Stimulated activated CD8-positive, alpha-beta memory T cell treated with anti-CD3 and anti-CD28 coated beads, Interleukin-12 subunit alpha, Interleukin-12 subunit beta, amount 100 ng/mL, for 4 hours (primary cell): Measurements from ENCODE around the gene PRKCB.
A peak's percentile ranks its signal among the peaks of the same experiment; 100 is the strongest.

Experiments used
- DNase-seq: peaks from one replicate; pipeline ENCODE4 v3.0.0-alpha.2; 2020; ENCODE audit warnings: low read depth

PRKCB gene

GRCh38 chr16:23835390-23836077 is at the start of gene PRKCB:
Gene PRKCB, plus strand, starts transcription at chr16:23835983.
- peak; percentile 83 for DNase-seq

DNA sequence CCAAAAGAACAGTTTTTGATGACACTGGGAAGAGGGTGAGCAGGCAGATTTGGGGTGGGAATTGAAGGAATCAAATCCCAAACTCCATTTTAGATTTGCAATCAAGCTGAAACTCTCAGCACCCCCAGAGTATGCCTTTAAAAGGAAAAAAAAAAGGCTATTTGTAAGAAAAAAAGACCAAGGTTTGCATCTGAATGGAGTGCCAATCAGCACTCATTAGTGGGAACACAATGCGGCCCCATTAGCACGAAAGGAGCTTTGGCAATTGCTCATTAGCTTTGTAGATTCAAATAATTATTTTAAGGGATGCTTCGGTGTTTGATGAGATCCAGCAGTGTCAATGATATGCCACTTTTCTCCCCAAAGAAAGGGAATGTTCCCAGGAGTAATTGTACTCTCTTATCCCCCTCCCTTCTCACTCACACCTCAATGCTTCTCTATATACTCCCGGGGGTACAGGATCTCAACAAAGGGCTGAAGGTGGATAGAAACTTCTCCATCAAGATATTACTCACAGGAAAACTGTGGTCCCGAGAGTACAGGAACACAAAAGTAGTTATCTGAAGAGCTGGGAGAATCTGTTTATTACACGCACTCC is 48.7 kb upstream of the PRKCB start:
- DNase-seq = no peak

GRCh38 chr16:23788685-23789084 is 47.1 kb upstream of the PRKCB start:
- no peak for DNase-seq

- DNase-seq = no peak
Observed at GRCh38 chr16:23795378-23795777, 40.4 kb upstream of the PRKCB start.

GRCh38 chr16:23796941-23797340 is 38.8 kb upstream of the PRKCB start:
- no peak for DNase-seq

DNA sequence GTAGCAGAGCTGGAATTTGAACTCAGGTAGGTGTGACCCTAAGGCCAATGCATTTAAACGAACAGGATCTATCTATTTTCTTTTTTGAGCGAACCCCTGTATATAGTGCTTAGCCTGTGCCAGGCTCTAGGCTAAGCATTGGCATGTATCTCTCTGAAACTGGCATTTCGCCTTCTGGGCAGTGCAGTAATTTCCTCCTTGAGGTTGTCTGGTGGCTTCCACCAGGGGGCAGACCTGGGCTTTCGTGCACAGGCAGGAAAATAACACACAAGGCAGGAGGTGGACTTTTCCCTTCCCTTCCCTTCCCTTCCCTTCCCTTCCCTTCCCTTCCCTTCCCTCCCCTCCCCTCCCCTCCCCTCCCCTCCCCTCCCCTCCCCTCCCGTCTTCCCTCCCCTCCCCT is 34.4 kb upstream of the PRKCB start:
- DNase-seq = peak; percentile 52

DNA sequence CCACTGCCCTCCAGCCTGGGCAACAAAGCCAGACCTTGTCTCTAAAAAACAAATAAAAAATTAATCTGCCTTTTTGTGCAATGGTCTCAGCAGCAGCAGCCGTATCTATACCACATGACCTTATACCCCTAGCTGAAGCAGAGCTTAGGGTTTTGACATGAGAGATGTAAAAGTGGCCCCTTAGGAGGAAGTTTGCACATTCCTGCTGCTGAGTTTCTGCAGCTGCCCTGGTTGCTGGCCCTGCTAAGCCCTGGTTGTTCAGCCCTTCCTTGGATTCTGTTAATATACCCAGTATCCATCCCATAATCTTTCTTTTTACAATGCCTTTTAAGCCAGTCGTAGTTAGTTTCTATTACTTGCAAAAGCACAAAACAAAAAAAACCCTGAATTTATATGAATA is 33.0 kb upstream of the PRKCB start:
- no peak for DNase-seq

GRCh38 chr16:23803591-23804123 is 32.1 kb upstream of the PRKCB start:
- DNase-seq = peak; percentile 39

GRCh38 chr16:23807028-23807427 is 28.8 kb upstream of the PRKCB start:
- DNase-seq = no peak

DNA sequence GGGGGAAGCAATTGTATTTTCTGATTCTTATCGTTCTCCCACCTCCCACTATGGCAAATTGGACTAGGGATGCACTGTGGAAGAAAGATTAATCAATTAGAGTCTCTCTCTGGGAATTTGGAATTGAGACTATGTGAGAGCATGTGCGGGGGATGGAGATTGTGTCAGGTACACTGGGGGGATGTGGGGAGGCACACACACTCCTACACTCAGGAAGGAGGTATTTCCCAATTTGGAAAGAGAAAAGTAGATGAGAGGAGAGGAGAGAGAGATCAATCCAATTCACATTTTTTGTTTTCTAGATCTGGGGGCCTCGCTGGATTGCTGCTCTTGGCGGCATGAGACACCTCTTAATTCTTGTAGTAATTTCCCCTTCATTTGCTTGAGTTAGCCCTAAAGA is 14.3 kb upstream of the PRKCB start:
- no peak for DNase-seq

DNA sequence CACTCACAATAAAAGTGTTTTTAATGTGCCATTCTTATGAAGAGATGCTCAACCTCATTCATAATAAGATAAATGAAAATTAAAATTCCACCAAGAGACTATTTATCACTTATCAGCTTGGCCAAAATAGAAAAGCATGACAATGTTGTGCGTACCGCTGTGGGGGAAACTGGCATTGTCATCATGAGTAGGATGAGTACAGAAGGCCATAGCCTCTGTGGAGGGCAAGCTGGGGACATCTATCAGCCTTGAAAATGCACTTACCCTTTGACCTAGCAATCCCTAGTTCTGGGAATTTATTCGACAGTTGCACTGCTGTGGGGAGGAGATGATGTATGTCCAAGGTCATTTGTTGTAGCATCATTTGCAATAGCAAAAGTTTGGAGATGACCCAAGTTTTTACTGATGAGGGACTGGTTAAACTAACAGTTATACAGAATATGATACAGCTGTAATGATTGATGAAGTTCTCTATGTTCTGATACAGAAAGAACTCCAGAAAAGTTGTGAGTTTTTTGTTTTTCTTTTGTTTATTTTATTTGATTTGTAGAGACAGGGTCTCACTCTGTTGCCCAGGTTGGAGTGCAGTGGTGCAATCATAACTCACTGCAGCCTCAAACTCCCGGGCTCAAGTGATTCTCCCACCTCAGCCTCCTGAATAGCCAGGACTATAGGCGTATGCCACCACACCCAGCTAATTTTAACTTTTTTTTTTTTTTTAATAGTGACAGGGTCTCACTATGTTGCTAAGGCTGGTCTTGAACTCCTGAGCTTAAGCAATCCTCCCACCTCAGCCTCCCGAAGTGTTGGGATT is 13.7 kb upstream of the PRKCB start:
- no peak for DNase-seq

DNA sequence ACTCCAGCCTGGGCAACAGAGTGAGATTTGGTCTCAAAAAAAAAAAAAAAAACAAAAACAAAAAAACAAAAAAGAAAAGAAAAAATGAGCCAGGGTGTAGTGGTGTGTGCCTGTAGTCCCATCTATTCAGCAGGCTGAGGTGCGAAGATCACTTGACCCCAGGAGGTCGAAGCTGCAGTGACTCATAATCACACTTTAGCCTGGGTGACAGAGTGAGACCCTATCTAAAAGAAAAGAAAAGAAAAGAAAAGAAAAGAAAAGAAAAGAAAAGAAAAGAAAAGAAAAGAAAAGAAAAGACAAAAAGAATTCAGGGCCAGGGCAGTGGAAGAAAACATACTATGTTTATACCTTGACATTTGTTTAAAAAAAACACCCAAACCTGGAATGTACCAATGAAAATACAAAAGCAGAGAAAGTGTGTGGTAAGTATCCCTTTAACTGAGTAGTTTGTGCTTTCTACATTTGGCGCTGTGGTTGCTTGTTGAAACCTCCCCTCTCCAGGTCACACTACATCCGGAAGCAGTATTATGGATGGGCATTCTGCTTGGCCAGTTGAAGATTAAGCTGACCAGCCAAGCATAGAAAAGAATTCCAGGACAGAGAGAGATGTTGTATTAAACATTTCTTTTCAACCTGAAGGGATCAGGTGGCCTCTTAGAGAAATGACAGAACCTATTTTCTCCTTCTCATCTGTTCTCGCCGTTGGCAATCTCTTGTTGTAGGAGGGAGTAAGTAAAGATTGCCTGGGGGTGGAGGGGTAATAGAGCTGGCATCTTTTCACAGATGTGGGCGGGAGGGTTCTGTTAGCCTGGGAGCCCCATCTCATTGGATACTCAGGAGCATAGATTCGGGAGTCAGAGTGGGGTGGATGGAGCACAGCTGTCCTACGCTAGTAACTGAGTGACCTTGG is 12.1 kb upstream of the PRKCB start:
- no peak for DNase-seq

DNA sequence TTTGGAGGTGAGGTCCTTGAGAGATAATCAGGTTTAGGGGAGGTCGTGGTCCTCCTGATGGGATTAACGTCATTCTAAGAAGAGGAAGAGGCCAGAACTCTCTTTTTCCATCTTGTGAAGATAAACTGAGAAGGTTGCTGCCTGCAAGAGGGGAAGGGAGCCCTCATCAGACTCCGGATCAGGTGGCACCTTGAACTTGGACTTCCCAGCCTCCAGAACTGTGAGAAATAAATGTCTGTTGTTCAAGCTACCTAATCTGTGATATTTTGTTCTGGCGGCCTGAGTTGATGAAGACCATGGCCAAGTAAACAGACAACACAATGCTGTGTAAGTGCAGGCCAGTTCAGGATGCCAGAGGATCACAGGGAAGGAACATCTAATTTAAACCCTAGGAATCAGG is 10.9 kb upstream of the PRKCB start:
- DNase-seq = no peak

DNA sequence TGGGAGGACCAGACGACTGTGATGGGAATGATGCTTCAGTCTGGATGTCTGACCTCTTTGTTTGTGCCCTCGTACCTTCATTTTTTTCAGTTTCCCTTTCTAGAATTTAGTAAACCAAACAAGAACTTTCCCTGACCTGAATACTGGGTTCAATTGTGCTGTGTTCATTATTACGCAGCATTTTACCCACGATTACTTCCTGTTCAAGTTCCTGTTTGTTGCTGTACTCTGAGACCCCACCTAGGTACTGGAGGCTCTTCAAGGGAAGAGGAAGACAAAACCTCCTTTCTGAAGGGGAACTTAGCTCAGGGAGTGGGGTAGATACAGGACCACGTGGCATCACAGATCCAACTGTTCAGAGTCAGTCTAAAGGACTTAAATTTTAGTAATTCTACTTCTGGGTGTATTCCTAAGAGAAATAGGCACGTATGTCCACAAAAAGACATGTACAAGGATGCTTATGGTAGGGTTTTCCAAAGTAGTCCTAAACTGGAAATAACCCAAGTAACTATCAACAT is 9.2 kb upstream of the PRKCB start:
- DNase-seq = no peak

- DNase-seq = no peak
Observed at GRCh38 chr16:23827057-23827456, 8.7 kb upstream of the PRKCB start.

- DNase-seq = no peak
Observed at GRCh38 chr16:23829454-23829853, 6.3 kb upstream of the PRKCB start.

GRCh38 chr16:23830276-23830675 is 5.5 kb upstream of the PRKCB start:
- no peak for DNase-seq

DNA sequence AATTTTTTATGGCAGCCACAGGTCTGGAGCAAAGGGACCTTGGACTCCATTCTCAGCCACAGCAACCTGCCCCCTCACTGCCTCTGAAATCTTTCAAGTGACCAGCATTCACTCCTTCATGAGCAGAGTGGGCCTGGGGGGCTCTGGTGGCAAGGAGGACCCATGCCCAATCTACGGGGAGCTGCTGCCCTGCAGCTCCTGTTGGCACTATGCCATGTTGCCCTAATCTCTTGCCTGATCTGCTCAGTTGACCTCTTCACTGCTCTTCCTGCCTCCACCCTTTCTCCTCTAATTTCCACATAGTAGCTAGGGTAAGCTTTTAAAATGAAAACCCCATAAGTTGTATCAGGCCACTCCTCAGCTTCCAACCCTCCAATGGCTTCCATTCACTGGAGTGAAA is 2.9 kb upstream of the PRKCB start:
- no peak for DNase-seq

DNA sequence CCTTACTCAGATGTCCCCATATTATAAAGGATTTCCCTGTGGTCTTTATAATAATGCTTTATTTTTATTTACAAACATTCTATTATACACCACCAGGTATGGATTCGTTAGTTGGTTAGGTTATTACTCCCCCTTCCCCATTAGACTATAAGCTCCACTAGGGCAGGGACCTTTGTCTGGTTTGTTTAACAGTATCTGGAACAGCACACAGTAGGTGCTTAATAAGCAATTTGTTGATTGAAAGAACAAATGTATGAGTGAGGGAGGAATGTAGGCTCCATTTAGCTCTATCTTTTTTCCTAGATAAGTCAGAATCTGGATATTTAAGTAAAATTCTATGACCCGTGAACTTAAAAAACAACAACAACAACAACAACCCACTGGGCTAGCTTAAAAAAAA is 2.3 kb upstream of the PRKCB start:
- no peak for DNase-seq

- no peak for DNase-seq
Observed at GRCh38 chr16:23833960-23834685, 1.7 kb upstream of the PRKCB start.

DNA sequence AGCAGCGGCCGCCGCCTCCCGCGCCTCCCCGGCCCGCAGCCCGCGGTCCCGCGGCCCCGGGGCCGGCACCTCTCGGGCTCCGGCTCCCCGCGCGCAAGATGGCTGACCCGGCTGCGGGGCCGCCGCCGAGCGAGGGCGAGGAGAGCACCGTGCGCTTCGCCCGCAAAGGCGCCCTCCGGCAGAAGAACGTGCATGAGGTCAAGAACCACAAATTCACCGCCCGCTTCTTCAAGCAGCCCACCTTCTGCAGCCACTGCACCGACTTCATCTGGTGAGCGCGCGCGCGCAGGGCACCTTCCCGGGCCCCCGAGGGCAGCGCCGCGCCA is 258 bp downstream of the PRKCB start:
- DNase-seq = no peak
